AG10803 (cell line): Measurements from ENCODE around the gene CDH11.
A peak's percentile ranks its signal among the peaks of the same experiment; 100 is the strongest.

ENCODE experiments used
- DNase-seq: peaks from one replicate; pipeline ENCODE4 v3.0.0; 2010; ENCODE audit warnings: low read depth
- H3K4me3 ChIP-seq: 2 replicates; pipeline ENCODE4 v1.5.1; 2011; ENCODE audit warnings: mild to moderate bottlenecking, low read length, control low read depth
- TF ChIP-seq, protein P1 (sequence below): conservative IDR thresholded peaks from 2 replicates; pipeline ENCODE4 v1.5.1; 2011; ENCODE audit warnings: mild to moderate bottlenecking, low read length, control low read depth, inconsistent platforms

The CDH11 gene

DNA sequence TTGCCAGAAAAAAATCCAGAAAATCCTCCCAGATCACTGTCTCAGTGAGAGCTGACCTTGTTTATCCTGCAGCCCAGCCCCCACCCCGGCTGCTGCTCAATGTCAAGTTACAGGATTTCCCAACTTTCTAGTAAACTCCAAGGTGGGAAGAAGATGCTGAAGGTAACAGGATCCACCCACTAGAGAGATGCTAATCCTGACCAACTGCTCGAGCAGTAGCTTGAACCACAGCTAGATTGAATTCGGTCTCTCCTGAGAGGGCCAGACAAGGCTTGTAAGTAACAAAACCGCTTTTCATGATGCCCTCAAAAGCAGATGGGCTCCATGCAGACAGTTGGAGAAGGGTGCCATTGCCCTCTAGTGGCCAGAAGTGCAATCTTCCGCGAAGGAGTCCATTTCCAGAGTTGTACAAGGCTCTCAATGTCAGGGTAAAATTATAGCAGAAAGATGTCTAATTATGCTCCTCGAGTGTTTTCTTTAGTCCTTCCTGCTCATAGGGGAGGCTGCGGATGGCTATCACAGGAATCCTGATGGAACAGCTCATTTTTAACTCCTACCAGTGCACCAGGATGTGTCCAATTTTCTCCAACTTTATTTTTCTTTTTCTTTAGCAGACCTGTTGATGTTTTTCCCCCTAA is 3.9 kb downstream of the CDH11 start:
- DNase-seq: peak; percentile 86
- peak overlapping the region; percentile 94 for H3K4me3 ChIP-seq
- TF ChIP-seq, protein P1, sequence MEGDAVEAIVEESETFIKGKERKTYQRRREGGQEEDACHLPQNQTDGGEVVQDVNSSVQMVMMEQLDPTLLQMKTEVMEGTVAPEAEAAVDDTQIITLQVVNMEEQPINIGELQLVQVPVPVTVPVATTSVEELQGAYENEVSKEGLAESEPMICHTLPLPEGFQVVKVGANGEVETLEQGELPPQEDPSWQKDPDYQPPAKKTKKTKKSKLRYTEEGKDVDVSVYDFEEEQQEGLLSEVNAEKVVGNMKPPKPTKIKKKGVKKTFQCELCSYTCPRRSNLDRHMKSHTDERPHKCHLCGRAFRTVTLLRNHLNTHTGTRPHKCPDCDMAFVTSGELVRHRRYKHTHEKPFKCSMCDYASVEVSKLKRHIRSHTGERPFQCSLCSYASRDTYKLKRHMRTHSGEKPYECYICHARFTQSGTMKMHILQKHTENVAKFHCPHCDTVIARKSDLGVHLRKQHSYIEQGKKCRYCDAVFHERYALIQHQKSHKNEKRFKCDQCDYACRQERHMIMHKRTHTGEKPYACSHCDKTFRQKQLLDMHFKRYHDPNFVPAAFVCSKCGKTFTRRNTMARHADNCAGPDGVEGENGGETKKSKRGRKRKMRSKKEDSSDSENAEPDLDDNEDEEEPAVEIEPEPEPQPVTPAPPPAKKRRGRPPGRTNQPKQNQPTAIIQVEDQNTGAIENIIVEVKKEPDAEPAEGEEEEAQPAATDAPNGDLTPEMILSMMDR: peak; percentile 98

DNA sequence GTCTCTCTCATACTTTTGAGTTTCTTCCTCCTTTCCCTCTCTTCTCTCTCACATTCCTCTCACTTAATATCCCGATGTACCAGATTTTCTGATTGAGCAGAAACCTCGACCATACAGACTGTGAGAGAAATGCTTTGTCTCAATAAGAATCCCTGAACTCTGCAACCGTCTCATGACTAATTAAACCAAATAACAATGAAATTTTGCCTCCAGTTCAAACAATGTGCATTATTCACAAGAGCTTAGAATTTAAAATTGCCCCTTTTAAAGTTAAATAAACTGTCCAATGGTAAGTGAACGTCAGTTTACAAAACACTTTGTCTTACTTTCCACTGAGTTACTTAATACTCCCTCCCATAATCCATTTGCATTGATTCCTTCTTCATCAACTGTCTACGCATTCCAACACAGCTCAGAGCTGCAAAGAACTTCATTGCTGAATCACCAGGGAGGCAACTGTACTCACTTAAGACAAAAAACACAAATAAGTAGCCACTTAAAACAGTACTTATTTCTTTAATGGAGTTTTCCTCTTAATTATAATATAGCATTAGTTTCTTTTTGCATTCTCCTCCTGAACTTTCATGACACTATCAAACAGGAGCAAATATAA is 4.9 kb downstream of the CDH11 start:
- peak; percentile 48 for DNase-seq
- peak overlapping the region; percentile 1 for H3K4me3 ChIP-seq
- TF ChIP-seq, protein P1: no peak

GRCh38 chr16:65116216-65116615 is 5.6 kb downstream of the CDH11 start:
- DNase-seq: no peak
- TF ChIP-seq, protein P1: no peak
- no peak overlapping the region for H3K4me3 ChIP-seq

DNA sequence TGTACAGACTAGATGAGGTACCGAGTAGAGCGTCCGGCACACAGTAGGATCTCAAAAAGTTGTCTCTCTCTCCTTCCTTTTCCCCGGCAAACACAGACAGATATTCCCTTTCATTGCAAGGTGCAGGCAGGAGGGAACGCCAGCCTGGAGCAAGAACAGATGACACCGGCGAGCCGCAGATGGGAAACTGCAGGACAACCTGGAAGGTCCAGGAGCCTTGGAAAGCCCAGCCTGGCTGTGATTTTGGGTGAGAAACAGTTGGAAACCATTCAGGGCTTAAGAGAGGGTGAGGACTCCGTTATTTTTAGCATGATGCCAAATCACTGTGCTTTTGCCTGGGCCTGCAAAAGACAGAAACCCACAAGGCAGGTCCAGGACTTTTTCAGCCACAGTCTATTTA is 7.3 kb downstream of the CDH11 start:
- no peak overlapping the region for H3K4me3 ChIP-seq
- DNase-seq: no peak
- TF ChIP-seq, protein P1: no peak

DNA sequence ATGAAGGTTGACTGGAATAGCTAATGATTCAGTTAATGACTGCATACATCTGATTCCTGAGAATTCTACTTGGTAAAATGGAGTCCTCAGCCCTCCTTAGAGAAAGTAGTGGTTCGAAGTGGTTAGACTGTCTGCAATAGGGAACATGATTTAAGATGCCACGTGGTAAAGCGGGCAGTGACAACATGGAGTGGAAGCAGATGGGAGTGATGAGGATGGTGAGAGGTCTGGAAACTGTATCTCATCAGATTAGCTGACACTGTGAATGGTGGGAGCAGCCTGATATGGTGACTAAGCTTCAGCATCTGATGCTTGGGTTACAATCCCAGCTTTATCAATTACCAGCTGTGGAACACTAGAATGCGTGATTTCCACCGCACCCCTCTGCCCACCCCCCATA is 8.4 kb downstream of the CDH11 start:
- DNase-seq: no peak
- TF ChIP-seq, protein P1: no peak
- H3K4me3 ChIP-seq: no peak overlapping the region

DNA sequence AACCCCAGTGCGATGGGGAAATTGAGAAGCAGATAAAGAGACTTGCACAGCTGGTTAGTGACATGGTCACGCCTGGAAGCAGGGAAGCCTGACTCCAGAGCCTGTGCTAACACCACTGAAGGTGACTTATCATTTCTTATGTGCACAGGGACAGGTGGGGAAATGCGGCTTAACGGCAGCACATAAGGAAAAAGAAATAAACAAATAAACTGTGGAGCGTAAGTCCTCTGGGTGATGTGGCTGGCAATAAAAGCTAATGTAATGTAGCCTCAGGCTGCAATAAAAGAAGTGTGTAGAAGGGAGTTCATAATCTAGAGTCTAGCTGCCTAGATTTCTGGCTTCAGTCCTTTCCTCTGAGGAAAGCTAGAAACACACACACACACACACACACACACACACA is 10.6 kb downstream of the CDH11 start:
- H3K4me3 ChIP-seq: no peak overlapping the region
- no peak for DNase-seq
- TF ChIP-seq, protein P1: no peak

DNA sequence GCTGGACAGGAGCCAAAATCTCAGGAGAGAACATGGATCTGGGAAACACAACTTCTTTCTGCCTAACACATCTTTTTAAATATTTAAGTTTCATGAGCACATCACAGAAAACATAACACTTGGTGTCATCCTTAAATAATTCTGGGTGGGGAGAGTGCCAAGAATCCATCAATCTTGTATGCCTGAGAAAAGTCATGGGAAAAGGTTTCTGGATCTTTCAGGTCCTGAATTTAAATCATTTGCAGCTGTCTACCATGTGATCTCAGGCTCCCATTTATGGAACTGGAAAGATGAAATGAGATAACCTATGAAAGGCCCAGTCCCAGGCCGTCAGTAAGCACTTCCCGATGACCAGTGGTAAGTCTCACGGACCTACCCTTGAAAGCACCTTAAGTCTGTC is 15.1 kb downstream of the CDH11 start:
- H3K4me3 ChIP-seq: no peak overlapping the region
- TF ChIP-seq, protein P1: no peak
- peak; percentile 45 for DNase-seq
